Effector memory CD8-positive, alpha-beta T cell (primary cell): ENCODE data around the gene CGNL1.

ENCODE experiments used
- ATAC-seq: fragments of 150-1000 bp; cut with Tn5 transposase; replicated peaks from 2 replicates; pipeline ENCODE4 v1.10.0; 2021; ENCODE audit warnings: mild to moderate bottlenecking, moderate library complexity
- DNase-seq, 3 experiments: peaks; one replicate each; pipeline ENCODE4 v3.0.0; 2021
- H3K27ac Mint-ChIP-seq, 2 donors: one replicate each; pipeline ENCODE4 v1.8.0; 2022; ENCODE audit warnings: mild to moderate bottlenecking in 2 of 2, mixed read lengths in 2 of 2, moderate library complexity in 2 of 2
- H3K27me3 Mint-ChIP-seq, 2 donors: one replicate each; pipeline ENCODE4 v1.8.0; 2022; ENCODE audit warnings: mixed read lengths in 2 of 2
- H3K36me3 Mint-ChIP-seq: one replicate; pipeline ENCODE4 v1.8.0; 2022; ENCODE audit warnings: mild to moderate bottlenecking, moderate library complexity, mixed read lengths; ENCODE audit not compliant: insufficient read depth
- H3K4me1 Mint-ChIP-seq, 2 donors: one replicate each; pipeline ENCODE4 v1.8.0; 2022; ENCODE audit warnings: low read depth in 2 of 2, mixed read lengths in 2 of 2
- H3K4me3 Mint-ChIP-seq, 2 donors: one replicate each; pipeline ENCODE4 v1.8.0; 2022; ENCODE audit warnings: mild to moderate bottlenecking in 2 of 2, mixed read lengths in 2 of 2, moderate library complexity in 2 of 2
- H3K9me3 Mint-ChIP-seq, 2 donors: one replicate each; pipeline ENCODE4 v1.8.0; 2022; ENCODE audit warnings: mixed read lengths in 2 of 2

Gene CGNL1

DNA sequence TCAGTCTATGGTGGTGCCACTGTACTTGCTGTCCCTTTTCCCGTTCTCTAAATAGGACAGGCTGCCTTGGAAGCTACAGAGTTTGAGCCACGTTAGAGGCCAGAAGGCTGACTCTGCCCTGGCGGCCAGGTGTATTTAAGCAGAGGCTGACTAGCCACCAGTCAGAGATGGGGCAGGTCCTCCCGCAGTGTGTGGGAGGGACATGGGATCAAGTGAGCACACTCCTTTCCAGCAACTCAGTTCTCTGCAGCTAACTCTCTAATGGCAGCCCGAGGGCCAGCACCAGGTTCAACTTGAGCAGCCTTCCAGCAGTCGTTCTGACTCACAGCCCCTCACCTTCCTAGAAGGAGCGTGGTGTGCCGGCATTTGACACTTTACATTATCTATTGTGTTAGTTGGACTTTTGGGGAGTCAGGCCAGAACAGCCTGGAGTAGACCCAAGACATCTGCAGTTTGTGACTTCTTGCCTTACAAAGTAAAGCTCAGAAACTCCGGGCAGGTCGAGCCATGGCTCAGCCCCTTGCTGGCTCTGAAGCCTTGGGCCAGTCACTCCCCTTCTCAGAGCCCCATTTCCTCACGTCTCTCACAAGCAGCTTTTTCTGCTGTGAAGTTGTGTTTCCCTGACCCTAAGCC, 168.7 kb downstream of the CGNL1 start:
- Mint-ChIP-seq H3K9me3 (no peaks in the 10 kb centered on the region), H3K27me3 (peaks cover 33 to 80% of the 10 kb centered on the region in 2 donors)
- no peak for ATAC-seq

GRCh38 chr15:57545995-57546394, 169.7 kb downstream of the CGNL1 start:
- Mint-ChIP-seq H3K36me3 (no peaks in the 10 kb centered on the region), H3K27ac (no peak overlapping the region), H3K9me3 (no peaks in the 10 kb centered on the region), H3K4me3 (no peak overlapping the region), H3K4me1 (no peaks in the 10 kb centered on the region), H3K27me3 (peaks cover 33 to 74% of the 10 kb centered on the region in 2 donors)
- no peak for ATAC-seq
- no peak for DNase-seq

More for the DNA sequence above, 168.7 kb downstream of the CGNL1 start:
- Mint-ChIP-seq H3K27ac (no peak overlapping the region), H3K4me3 (no peak overlapping the region), H3K36me3 (no peaks in the 10 kb centered on the region), H3K4me1 (peaks cover 0 to 2% of the 10 kb centered on the region in 2 donors)
- DNase-seq, result no peak

- Mint-ChIP-seq H3K4me1 (no peaks in the 10 kb centered on the region), H3K27me3 (peaks cover 46 to 74% of the 10 kb centered on the region in 2 donors), H3K4me3 (no peak overlapping the region), H3K27ac (no peak overlapping the region), H3K9me3 (no peaks in the 10 kb centered on the region), H3K36me3 (no peaks in the 10 kb centered on the region)
- no peak for ATAC-seq
- DNase-seq, result no peak
Measured at GRCh38 chr15:57547243-57547755, 171.0 kb downstream of the CGNL1 start.

GRCh38 chr15:57548351-57548750, 172.0 kb downstream of the CGNL1 start:
- no peaks in the 10 kb centered on the region for H3K36me3 Mint-ChIP-seq
- ATAC-seq, result no peak
- H3K9me3 Mint-ChIP-seq, result no peaks in the 10 kb centered on the region
- DNase-seq, result no peak
- H3K4me3 Mint-ChIP-seq, result no peak overlapping the region
- H3K27me3 Mint-ChIP-seq, result peaks cover 52 to 66% of the 10 kb centered on the region in 2 donors
- H3K27ac Mint-ChIP-seq, result no peak overlapping the region
- no peaks in the 10 kb centered on the region for H3K4me1 Mint-ChIP-seq

- no peak overlapping the region for H3K27ac Mint-ChIP-seq
- DNase-seq, result no peak
- no peaks in the 10 kb centered on the region for H3K4me1 Mint-ChIP-seq
- no peaks in the 10 kb centered on the region for H3K36me3 Mint-ChIP-seq
- no peak for ATAC-seq
- peaks cover 55 to 65% of the 10 kb centered on the region in 2 donors for H3K27me3 Mint-ChIP-seq
- H3K9me3 Mint-ChIP-seq, result no peaks in the 10 kb centered on the region
- H3K4me3 Mint-ChIP-seq, result no peak overlapping the region
Measured at GRCh38 chr15:57548835-57549234, 172.5 kb downstream of the CGNL1 start.

GRCh38 chr15:57549935-57550334, 173.6 kb downstream of the CGNL1 start:
- H3K4me3 Mint-ChIP-seq, result no peak overlapping the region
- no peak for DNase-seq
- H3K9me3 Mint-ChIP-seq, result no peaks in the 10 kb centered on the region
- H3K27me3 Mint-ChIP-seq, result peaks cover 55 to 66% of the 10 kb centered on the region in 2 donors
- no peak for ATAC-seq
- no peaks in the 10 kb centered on the region for H3K4me1 Mint-ChIP-seq
- H3K36me3 Mint-ChIP-seq, result no peaks in the 10 kb centered on the region
- no peak overlapping the region for H3K27ac Mint-ChIP-seq

- Mint-ChIP-seq H3K9me3 (no peaks in the 10 kb centered on the region), H3K36me3 (no peaks in the 10 kb centered on the region), H3K27me3 (peaks cover 50 to 66% of the 10 kb centered on the region in 2 donors), H3K4me3 (no peak overlapping the region), H3K27ac (no peak overlapping the region), H3K4me1 (no peaks in the 10 kb centered on the region)
- ATAC-seq (no peak), DNase-seq (no peak)
Measured at GRCh38 chr15:57550640-57551039, 174.3 kb downstream of the CGNL1 start.

GRCh38 chr15:57551715-57552677, 175.7 kb downstream of the CGNL1 start:
- Mint-ChIP-seq H3K27ac (no peak overlapping the region), H3K27me3 (peaks cover 47 to 68% of the 10 kb centered on the region in 2 donors), H3K9me3 (no peaks in the 10 kb centered on the region), H3K4me3 (no peak overlapping the region), H3K4me1 (no peaks in the 10 kb centered on the region), H3K36me3 (peaks cover 2% of the 10 kb centered on the region)
- DNase-seq (no peak), ATAC-seq (no peak)

DNA sequence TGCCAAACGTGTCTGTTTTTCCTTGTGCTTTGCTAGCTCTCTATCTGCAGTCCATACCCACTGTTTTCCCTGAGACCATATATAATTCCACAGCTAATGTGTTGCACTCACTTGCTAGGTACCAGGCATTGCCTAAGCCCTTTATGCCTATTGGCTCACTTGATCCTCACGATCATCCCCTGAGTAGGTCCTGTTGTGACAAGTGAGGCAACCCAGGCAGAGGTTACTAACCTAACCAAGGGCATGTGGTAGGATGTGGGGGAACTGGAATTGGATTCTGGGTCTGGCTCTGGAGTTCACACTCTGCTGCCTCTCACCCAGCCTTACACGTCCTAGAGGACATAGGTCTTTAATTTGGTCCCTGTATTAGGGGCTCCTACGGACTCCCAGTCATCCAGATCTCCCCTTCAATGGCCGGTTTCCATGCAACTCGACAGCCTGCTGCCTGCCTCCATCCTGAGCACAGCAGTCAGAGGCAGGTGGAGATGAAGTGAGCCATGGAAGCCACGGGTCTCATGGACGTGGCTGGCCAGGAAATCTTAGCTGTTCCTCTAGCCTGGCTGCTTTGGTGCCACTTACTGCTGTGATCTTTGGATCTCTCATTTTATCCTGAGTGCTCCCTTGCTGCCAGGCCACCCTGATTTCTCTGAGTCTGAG, 176.5 kb downstream of the CGNL1 start:
- peaks cover 47 to 75% of the 10 kb centered on the region in 2 donors for H3K27me3 Mint-ChIP-seq
- peaks cover 3% of the 10 kb centered on the region for H3K36me3 Mint-ChIP-seq
- no peaks in the 10 kb centered on the region for H3K9me3 Mint-ChIP-seq
- no peak overlapping the region for H3K27ac Mint-ChIP-seq
- ATAC-seq, result no peak
- DNase-seq, result no peak
- H3K4me3 Mint-ChIP-seq, result no peak overlapping the region
- no peaks in the 10 kb centered on the region for H3K4me1 Mint-ChIP-seq

- Mint-ChIP-seq H3K4me1 (no peaks in the 10 kb centered on the region), H3K36me3 (peaks cover 3% of the 10 kb centered on the region), H3K4me3 (no peak overlapping the region), H3K27me3 (peaks cover 40 to 71% of the 10 kb centered on the region in 2 donors), H3K9me3 (no peaks in the 10 kb centered on the region), H3K27ac (no peak overlapping the region)
- ATAC-seq (no peak), DNase-seq (no peak)
Measured at GRCh38 chr15:57553526-57553925, 177.2 kb downstream of the CGNL1 start.

- Mint-ChIP-seq H3K27me3 (peaks cover 39 to 71% of the 10 kb centered on the region in 2 donors), H3K27ac (no peak overlapping the region), H3K4me1 (no peaks in the 10 kb centered on the region), H3K9me3 (no peaks in the 10 kb centered on the region), H3K4me3 (no peak overlapping the region), H3K36me3 (peaks cover 3% of the 10 kb centered on the region)
- DNase-seq, result no peak
- no peak for ATAC-seq
Measured at GRCh38 chr15:57554063-57554811, 177.9 kb downstream of the CGNL1 start.

- Mint-ChIP-seq H3K36me3 (peaks cover 3% of the 10 kb centered on the region), H3K27ac (no peak overlapping the region), H3K4me3 (no peak overlapping the region), H3K27me3 (peaks cover 42 to 77% of the 10 kb centered on the region in 2 donors), H3K4me1 (no peaks in the 10 kb centered on the region), H3K9me3 (no peaks in the 10 kb centered on the region)
- no peak for ATAC-seq
- no peak for DNase-seq
Measured at GRCh38 chr15:57554812-57555179, 178.5 kb downstream of the CGNL1 start.

DNA sequence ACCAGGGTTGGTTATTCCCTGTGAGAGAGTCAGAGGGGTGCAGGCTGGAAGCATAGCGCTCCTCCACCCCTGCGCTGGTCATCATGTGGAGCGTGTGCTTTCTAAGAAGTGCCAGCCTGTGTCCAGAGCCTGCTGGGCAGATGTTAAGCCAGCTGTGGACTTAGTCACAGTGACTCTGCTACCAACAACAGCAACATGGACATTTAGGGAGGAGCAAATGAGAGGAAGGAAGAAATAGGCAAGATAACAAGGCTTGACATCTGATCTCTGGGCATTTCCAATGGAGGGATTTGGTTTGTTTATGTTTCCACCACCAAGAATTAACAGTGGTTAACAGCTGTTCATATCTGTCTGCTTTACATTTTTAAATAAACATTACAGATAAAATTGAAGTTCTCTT, 179.0 kb downstream of the CGNL1 start:
- no peak for DNase-seq
- Mint-ChIP-seq H3K27me3 (peaks cover 42 to 82% of the 10 kb centered on the region in 2 donors), H3K27ac (no peak overlapping the region), H3K4me3 (no peak overlapping the region), H3K9me3 (no peaks in the 10 kb centered on the region), H3K36me3 (peaks cover 3% of the 10 kb centered on the region), H3K4me1 (no peaks in the 10 kb centered on the region)
- no peak for ATAC-seq
